K562 (cell line): ENCODE data around the gene TRIM47.

Experiments used
- CTCF ChIP-seq, 3 experiments: IDR thresholded peaks in 2 of 3; conservative IDR thresholded peaks in 1 of 3; 2 replicates each; pipeline ENCODE4 v1.5.1; 2011 to 2012; ENCODE audit warnings: low read length in 3 of 3, mild to moderate bottlenecking in 3 of 3, control low read depth in 2 of 3, improper control_type of control experiment in 1 of 3, inconsistent platforms in 1 of 3, low read depth in 1 of 3, mixed read lengths in 1 of 3, moderate library complexity in 1 of 3; ENCODE audit not compliant: insufficient read depth in 2 of 3
- E2F6 ChIP-seq, 2 experiments: IDR thresholded peaks; 2 replicates each; pipeline ENCODE4 v1.6.1; 2011; ENCODE audit warnings: borderline replicate concordance in 1 of 2, control low read depth in 1 of 2, low read depth in 1 of 2, low read length in 1 of 2, mild to moderate bottlenecking in 1 of 2, mixed read lengths in 1 of 2, moderate library complexity in 1 of 2; ENCODE audit not compliant: insufficient read depth in 1 of 2, insufficient read length in 1 of 2, poor library complexity in 1 of 2, severe bottlenecking in 1 of 2; ENCODE audit errors: extremely low read depth in 1 of 2
- ELK1 ChIP-seq: sonication (generic); formaldehyde crosslinking; IDR thresholded peaks from 2 replicates; pipeline ENCODE4 v1.8.1; 2022; ENCODE audit warnings: missing genetic modification reagents
- KAT2B ChIP-seq: IDR thresholded peaks from one replicate; pipeline ENCODE4 v1.6.1; 2012; ENCODE audit warnings: low read depth, mild to moderate bottlenecking, control low read depth, inconsistent platforms, low read length, moderate library complexity
- MAZ ChIP-seq, 2 experiments: fragments of 450-650 bp in 1 of 2; sonication (generic) in 1 of 2; formaldehyde crosslinking; IDR thresholded peaks in 1 of 2; conservative IDR thresholded peaks in 1 of 2; 2 replicates each; pipeline versions ENCODE4 v1.4.0 to v1.5.0; 2020; ENCODE audit warnings: mild to moderate bottlenecking in 1 of 2, missing genetic modification reagents in 1 of 2
- MXD1 ChIP-seq: fragments of 250-450 bp; sonication (Bioruptor Pico); IDR thresholded peaks from 2 replicates; pipeline ENCODE4 v1.8.0; 2021; ENCODE audit warnings: borderline replicate concordance, mild to moderate bottlenecking, moderate library complexity; ENCODE audit not compliant: poor library complexity, severe bottlenecking
- NR1H2 ChIP-seq: sonication (generic); formaldehyde crosslinking; IDR thresholded peaks from 2 replicates; pipeline ENCODE4 v1.4.0; 2020; ENCODE audit warnings: mild to moderate bottlenecking, missing genetic modification reagents
- POLR2A ChIP-seq: fragments of 450-650 bp; conservative IDR thresholded peaks from 2 replicates; pipeline ENCODE4 v1.6.1; 2016
- SMARCA4 ChIP-seq: fragments of 450-650 bp; IDR thresholded peaks from 2 replicates; pipeline ENCODE4 v1.6.1; 2016
- ZC3H11A ChIP-seq: IDR thresholded peaks from 2 replicates; pipeline ENCODE4 v1.6.1; 2012; ENCODE audit warnings: low read depth, low read length, improper control_type of control experiment
- TF ChIP-seq, protein P1 (sequence below): fragments of 250-450 bp; sonication (Bioruptor Pico); IDR thresholded peaks from 2 replicates; pipeline ENCODE4 v1.5.0; 2021; ENCODE audit warnings: mild to moderate bottlenecking, moderate library complexity
- TF ChIP-seq, protein P2 (sequence below), 2 experiments: fragments of 450-650 bp in 1 of 2; sonication (generic) in 1 of 2; formaldehyde crosslinking in 1 of 2; IDR thresholded peaks in 1 of 2; conservative IDR thresholded peaks in 1 of 2; 2 replicates each; pipeline versions ENCODE4 v1.6.1 to v1.8.1; 2016 to 2023; ENCODE audit warnings: mild to moderate bottlenecking in 2 of 2, moderate library complexity in 2 of 2, inconsistent platforms in 1 of 2, missing genetic modification reagents in 1 of 2

DNA sequence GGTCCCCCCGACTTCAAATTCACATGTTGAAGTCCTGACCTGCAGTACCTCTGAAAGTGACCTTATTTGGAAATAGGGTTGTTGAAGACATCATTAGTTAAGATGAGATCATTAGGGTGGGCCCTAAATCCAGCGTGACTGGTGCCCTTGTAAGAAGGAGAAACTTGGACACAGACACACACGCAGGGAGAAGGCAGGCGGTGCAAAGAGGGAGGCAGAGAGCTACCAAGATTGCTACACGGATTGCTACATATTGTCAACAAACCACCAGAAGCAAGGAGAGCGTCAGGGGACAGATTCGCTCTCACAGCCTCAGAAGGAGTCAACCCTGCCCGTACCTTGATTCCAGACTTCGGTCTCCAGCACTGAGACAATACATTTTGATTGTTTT lies 16.5 kb downstream of the TRIM47 start:
- TF ChIP-seq MAZ (CRISPR knock-in tag; conservative IDR thresholded peaks at IDR 0.05 in 1 of 2, IDR thresholded peaks at IDR 0.05 in 1 of 2) (no peak), E2F6 (IDR thresholded peaks at IDR 0.05; ENCODE audit: borderline replicate concordance in 1 of 2, extremely low read depth in 1 of 2, insufficient read depth in 1 of 2, insufficient read length in 1 of 2, low read depth in 1 of 2, low read length in 1 of 2, poor library complexity in 1 of 2, severe bottlenecking in 1 of 2) (no peak), POLR2A (no peak), ZC3H11A (no peak), NR1H2 (CRISPR knock-in tag) (no peak), CTCF (IDR thresholded peaks at IDR 0.05 in 2 of 3, conservative IDR thresholded peaks at IDR 0.05 in 1 of 3; ENCODE audit: insufficient read depth in 2 of 3, low read depth in 1 of 3, low read length in 3 of 3) (no peak), KAT2B (no peak), SMARCA4 (no peak), MXD1 (CRISPR knock-in tag) (no peak), ELK1 (CRISPR knock-in tag) (no peak)
- TF ChIP-seq, protein P1, sequence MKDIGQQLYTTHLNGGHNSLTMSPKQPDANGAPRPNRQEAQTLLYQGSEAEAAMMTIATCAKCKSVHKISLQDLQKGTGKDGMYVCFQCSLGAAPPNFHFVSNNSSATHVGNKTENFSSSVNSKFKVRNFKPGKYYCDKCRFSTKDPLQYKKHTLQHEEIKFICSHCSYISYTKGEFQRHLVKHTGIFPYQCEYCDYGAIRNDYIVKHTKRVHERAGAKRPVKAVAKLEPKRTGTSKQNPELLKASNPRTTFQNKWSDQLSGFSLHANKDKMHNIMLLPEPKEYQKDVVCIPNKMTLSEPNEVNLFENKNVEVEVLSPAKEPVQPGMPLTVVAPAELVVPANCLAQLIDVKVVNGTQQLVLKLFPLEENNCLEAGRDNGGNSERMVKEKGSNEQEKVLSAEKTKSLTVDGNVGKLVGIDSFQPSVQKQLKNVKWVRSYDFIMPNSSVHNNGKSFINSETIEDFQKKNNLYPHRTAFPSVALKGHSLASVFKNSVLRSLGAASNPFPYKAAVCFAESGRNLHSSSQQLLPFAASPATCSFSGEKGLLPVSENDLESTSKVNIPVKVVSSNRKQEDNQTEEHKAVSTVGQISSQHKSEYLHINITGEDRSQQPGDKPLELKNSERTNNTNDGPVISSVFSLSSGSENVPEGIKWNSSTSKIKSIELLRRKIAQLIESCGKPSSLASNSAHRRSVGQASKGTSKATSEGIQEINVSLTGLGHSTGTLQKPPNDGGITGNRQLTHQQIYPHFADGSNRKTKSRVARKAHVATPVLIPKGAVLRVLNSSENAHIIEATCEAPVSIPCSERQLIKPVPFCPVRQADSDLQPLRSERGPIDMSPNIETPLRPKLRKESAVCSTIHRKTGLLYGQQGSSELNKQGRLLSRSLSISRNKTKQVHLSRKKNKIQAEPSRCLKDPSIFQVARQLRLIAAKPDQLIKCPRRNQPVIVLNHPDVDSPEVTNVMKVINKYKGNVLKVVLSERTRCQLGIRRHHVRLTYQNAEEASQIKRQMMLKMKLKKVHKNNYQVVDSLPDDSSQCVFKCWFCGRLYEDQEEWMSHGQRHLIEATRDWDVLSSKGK (CRISPR knock-in tag): no peak
- TF ChIP-seq, protein P2, sequence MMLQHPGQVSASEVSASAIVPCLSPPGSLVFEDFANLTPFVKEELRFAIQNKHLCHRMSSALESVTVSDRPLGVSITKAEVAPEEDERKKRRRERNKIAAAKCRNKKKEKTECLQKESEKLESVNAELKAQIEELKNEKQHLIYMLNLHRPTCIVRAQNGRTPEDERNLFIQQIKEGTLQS (IDR thresholded peaks at IDR 0.05): no peak
- TF ChIP-seq, protein P2 (CRISPR knock-in tag; conservative IDR thresholded peaks at IDR 0.05): no peak
